ENCODE measurements around the gene COL19A1.

The COL19A1 gene

DNA sequence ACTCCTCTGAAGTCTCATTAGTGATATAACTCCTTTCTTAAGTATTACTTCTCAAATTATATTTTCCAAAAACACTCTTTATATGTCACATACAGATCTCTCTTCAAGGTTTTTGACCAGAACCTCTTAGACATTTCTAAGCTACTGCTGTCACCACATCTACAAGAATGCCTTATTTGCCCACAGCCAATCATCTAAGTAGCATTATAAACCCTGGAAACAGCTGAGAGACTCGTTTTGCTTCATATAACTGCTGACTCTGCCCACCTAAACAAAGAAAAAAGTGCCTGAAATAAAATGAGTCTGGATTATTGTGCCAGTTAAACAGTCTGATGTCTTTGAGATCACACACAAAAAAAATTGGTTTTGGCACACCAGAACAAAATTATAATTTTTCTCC is 270.6 kb downstream of the COL19A1 start:
- no peak for DNase-seq
- in situ Hi-C loops (cut with MboI; ENCODE audit: low pct_unique_long_range_greater_than_20kb, low sequenced_read_pairs), result no loop called here

DNA sequence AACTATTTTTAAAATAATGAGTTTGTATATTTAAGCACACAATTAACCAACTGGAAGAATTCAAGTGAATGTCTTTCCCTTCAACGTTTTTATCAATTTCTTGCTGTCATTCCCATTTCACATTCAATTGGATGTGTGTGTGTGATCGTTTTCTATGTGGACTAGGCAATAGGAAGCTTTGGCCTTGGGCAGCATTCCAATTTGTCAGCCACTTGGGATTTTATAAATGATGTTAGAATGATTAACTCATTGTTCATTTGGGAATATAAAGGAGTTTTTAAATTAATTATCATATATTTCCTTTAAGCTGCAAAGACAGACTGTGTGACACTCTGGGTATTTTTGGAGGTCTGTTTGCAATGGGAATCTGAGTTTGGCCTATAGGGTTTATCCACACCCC is 274.1 kb downstream of the COL19A1 start:
- no peak for DNase-seq
- in situ Hi-C loops (cut with MboI; ENCODE audit: low pct_unique_long_range_greater_than_20kb, low sequenced_read_pairs), result no loop called here

DNA sequence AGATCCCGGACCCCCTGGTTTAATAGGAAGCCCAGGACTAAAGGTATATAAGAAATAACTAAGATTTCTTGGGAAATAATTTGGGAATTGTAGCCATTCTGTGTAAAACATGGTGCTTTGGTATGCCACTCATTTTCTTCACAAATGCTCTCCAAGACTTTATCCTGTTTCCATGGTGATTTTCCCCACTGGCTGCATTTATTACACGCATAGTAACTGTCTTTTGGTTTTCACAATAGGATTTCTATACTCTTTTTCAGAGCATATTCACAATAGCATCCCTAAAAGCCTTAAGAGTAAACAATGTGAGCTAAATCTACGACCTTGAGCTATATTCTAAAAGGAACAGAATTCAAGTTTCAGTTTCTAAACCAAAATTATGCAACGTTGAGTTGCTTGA is 275.7 kb downstream of the COL19A1 start:
- no peak for DNase-seq
- in situ Hi-C loops (cut with MboI; ENCODE audit: low pct_unique_long_range_greater_than_20kb, low sequenced_read_pairs), result no loop called here

DNA sequence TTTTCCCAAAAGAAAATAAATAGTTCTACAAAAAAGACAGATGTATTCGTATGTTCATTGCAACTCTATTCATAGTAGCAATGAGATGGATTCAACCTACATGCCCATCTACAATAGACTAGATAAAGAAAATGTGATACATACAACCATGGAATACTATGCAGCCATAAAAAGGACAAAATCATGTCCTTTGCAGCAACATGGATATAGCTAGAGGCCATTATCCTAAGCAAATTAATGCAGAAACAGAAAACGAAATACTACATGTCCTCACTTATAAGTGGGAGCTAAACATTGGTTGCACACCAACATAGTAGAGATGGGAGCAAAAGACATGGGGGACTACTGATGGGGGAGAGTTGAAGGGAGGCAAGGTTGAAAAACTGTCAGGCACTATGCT is 278.8 kb downstream of the COL19A1 start:
- no peak for DNase-seq
- in situ Hi-C loops (cut with MboI; ENCODE audit: low pct_unique_long_range_greater_than_20kb, low sequenced_read_pairs), result no loop called here

DNA sequence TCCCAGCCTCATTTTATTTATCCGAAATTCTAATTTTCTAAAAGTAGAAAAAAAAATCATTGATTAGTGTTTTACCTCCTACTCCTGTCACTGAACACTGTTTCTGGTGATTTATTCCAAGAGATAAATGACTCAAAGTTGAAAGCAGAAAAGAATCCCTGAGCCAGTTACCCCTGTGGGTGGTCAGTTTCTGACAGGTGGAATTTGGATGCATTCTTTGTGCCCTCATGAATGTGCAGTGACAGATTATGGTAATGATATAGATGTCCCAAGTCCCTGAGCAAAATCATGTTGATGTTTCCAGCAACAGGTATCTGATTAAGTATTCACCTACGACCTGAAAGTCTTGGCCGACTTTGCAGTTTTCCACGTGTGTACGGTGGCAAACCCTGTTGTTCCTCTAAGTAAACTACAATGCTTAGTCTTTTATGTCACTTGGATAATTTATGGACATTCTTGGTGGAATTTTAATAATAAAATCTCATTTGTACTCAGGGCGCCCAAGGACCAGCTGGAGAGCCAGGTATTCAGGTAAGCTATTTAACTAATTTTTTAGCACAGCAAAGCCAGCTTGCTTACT is 282.9 kb downstream of the COL19A1 start:
- in situ Hi-C loops (cut with MboI; ENCODE audit: low pct_unique_long_range_greater_than_20kb, low sequenced_read_pairs), result no loop called here

DNA sequence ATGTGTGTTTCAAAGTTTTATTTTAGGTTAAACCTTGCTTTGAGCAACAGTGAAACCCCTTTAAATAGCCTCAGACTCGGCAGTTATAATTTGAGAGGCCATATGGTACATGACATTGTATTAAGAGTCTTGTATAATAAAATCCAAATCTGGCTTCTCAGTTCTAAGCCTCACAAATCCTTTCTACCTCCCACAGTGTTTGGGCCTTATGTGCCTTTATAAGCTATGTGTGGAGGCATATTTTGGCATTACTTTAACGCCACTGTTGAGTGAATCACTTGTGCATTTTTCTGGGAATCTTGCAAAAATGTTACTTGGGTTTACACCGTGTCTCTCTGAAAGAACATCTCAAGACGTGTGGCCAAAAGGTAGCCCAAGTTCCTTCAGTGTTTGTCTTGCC is 284.2 kb downstream of the COL19A1 start:
- in situ Hi-C loops (cut with MboI; ENCODE audit: low pct_unique_long_range_greater_than_20kb, low sequenced_read_pairs), result no loop called here
- no peak for DNase-seq

More for the DNA sequence above, 282.9 kb downstream of the COL19A1 start:
- DNase-seq, result no peak

DNA sequence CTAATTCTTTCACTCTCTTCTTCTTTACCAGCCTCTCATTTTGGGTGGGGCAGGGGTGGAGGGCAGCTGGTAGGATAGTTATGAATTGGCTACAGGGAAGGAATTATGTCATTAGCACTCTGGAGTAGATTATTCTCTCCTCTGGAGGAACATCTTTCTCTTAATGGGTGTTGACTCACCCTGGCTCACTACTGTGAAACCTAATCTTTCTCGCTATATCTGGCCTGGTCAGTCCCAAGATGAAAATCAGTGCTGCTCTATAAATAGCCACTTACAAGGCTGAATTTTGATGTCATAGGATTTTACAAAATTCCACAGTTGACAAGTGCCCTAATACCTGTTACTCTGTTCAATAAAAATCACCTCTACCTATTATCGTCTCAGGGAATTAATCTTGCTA is 285.3 kb downstream of the COL19A1 start:
- in situ Hi-C loops (cut with MboI; ENCODE audit: low pct_unique_long_range_greater_than_20kb, low sequenced_read_pairs), result no loop called here
- no peak for DNase-seq

DNA sequence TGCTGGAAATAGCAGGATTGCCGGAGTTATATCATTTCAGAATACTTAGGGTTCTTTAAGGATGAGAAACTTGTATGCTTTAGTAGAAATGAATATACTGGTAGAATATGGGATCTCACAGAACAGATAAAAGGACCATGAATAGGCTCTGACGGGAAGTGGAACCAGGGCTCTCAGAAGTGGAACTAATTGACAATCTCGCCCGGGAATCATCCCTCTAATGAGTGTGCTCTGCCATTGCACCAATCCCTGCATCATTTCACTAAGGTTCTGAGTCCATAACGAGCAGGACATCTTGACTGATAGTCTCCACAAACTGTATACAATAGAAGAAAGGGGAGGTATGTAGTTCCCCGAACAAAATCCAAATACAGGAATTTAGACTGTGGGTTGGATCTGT is 286.4 kb downstream of the COL19A1 start:
- DNase-seq, result no peak
- in situ Hi-C loops (cut with MboI; ENCODE audit: low pct_unique_long_range_greater_than_20kb, low sequenced_read_pairs), result no loop called here

DNA sequence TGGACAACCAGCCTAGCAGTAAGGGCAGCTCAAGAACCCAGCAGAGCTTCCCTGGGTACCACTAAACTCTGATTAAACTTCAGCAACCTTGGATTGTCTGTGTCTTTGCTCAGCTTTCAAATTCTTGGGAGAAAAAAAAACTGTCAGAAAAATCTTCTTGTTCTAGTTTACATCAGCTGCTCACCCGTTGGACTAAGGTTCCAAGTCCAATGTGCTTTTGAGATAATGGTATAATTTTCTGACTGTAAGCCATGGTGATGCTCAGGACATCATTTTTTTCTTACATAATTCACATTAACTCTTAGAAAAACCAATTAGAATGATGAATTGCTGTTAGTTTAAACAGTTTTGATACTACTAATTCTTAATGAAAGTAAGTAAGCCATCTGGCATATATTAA is 290.7 kb downstream of the COL19A1 start:
- in situ Hi-C loops (cut with MboI; ENCODE audit: low pct_unique_long_range_greater_than_20kb, low sequenced_read_pairs), result no loop called here

DNA sequence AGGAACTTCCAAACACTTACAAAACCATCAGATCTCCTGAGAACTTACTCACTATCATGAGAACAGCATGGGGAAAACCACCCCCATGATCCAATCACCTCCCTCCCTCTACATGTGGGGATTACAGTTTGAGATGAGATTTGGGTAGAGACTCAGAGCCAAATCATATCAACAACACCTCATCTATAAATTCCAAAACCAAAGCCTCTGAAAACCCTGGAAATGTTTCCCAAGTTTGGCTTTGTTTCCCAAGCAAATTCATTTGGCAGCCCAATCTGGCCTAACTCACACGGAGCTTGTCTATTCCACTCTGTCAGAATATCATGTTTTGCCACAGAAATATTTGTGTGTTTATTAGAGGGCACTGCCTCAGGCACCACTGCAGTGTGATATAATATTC is 293.9 kb downstream of the COL19A1 start:
- DNase-seq, result no peak
- in situ Hi-C loops (cut with MboI; ENCODE audit: low pct_unique_long_range_greater_than_20kb, low sequenced_read_pairs), result no loop called here

More for the DNA sequence above, 290.7 kb downstream of the COL19A1 start:
- DNase-seq, result no peak

DNA sequence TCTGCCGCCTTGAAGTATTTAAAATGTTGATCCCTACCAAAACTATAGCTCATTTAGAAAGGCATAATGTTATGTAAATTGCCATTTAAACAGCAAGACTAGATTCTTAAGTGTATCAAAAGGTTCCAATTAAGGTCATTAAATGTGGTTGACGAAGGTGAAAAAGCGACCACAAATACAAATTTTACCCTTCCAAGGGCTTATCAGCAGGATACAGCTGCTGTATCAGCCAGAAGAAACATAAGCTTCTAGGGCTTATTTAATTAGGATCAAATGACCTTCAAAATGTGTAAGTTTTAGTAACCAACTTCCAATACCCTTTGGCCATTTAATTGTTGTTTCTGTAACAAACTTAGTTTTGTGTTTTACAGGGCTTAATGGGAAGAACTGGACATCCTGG is 296.6 kb downstream of the COL19A1 start:
- in situ Hi-C loops (cut with MboI; ENCODE audit: low pct_unique_long_range_greater_than_20kb, low sequenced_read_pairs), result no loop called here
- no peak for DNase-seq

DNA sequence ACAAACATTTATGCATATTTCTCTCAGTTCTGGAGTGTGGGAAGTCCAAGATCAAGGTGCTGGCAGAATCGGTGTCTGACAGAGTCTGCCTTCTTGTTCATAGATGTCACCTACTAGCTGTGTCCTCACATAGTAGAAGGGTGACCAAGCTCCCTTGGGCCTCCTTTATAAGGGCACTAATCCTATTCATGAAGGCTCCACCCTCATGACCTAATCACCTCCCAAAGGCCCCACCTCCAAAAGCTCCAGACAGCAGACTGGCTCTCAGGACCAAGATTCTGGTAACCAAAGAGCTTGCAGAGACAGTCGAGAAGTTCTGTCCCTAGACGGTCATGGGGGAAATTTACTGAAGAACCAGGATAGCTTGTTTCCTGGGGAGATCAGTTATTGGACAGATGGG is 297.4 kb downstream of the COL19A1 start:
- in situ Hi-C loops (cut with MboI; ENCODE audit: low pct_unique_long_range_greater_than_20kb, low sequenced_read_pairs), result no loop called here
- DNase-seq, result no peak

DNA sequence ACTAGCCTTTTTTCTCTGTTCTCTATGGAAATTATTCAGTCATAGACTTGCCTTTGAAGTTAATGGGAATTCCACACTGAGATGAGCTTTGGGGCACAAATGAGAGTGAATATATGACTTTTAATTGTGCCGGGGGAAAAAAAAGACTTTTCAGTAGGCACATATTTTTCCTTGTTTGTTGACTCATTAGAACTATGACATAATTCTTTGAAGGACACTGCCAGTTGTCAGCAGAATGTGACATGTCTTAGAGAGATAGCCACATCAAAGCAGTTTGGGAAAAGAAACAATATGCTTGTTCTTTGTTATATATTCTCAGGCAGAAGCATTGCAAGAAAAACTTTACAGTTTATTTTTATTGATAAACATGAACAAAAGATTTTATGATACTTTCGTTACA is 298.2 kb downstream of the COL19A1 start:
- in situ Hi-C loops (cut with MboI; ENCODE audit: low pct_unique_long_range_greater_than_20kb, low sequenced_read_pairs), result no loop called here

DNA sequence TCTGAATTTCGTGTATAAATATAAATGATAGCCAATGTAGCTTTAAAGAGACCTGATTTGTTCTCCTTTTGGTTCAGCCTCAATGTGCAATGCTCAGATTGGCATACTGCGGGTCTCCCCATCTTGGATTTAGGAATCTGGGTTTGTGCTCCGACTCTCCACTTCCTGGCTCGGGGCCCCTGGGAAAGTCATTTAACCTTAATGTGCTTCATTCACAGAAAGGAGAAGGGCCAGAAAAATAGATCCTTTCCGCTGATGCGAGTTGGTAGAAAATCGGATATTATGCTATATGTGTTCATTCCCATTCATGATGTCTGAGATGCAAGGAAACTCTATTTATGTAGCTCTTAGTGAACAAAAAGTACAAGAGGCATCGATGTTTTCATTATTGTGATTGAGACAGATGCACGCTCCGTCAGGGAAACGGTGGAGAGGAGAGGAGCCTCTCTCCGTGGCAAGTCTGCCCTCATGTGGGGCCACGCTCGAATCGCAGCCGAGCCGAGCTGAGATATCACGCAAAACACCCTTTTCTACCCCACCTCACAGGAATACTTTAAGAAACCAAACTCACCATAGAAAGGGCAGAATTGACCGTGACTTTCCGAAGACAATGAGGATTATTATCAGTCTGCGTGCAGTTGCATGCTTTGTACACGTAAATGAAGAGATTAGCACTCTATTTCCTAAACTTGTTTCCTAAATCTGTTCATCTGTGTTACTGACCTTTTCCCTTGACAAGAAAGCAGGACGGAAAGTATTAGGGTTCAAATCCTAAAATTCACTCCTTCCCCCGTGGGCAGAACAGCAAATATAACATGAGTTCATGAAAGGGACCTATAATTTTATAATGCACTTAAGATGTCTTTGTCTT is 300.0 kb downstream of the COL19A1 start:
- peak; percentile 52 for DNase-seq

More for the DNA sequence above, 298.2 kb downstream of the COL19A1 start:
- DNase-seq, result no peak

DNA sequence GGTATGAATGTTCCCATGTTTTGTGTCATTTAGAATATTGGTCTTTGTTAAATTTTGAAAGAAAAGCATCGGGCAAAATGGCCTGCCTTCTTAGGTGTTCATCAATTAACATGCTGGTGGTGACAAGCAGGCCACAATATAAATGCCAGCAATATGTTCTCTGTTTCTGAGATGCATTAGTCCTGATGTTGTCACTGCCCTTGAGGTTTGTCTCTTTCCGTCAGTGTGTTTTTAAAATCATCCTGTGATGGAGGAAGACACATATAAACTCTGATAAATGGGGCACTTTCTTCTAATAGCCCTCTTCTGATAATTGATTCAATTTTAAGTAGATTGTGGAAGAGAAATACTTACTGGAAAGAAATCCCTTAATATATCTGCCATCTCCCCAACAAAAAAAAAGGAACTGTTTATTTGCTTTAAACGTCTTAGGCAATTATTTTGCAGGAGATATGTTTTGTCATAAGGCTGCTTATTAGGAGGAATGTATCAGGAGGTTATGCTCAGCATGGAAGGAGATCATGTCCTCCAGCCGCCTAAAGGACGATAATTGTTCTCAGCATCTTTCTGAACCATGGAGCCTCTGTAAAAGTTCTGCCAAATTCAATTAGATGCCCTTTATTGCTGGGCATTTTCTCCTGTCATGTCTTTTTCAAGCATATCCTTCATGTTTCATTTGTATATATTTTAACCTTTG is 302.5 kb downstream of the COL19A1 start:
- DNase-seq, result no peak
- in situ Hi-C loops (cut with MboI; ENCODE audit: low pct_unique_long_range_greater_than_20kb, low sequenced_read_pairs), result no loop called here

More for the DNA sequence above, 300.0 kb downstream of the COL19A1 start:
- in situ Hi-C loops (cut with MboI; ENCODE audit: low pct_unique_long_range_greater_than_20kb, low sequenced_read_pairs), result no loop called here

DNA sequence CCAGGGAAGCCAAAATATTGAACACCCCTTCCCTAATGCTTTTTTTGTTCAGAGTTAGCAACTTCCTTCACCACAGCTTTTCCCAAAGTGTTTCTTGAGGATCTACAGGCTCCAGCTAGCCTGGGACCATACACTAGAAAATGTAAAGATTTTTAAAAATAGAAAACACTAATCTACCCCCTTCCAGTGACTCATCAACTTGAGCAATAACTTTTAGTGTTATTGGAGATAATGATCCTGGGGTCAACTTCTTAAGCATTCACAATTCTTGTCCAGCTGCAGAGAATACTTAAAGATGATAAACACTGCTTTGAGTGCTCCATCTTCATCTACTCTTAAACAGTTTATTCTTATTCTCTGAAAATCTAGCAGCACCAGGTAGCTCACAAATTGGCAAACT is 304.9 kb downstream of the COL19A1 start:
- no peak for DNase-seq
- in situ Hi-C loops (cut with MboI; ENCODE audit: low pct_unique_long_range_greater_than_20kb, low sequenced_read_pairs), result no loop called here

DNA sequence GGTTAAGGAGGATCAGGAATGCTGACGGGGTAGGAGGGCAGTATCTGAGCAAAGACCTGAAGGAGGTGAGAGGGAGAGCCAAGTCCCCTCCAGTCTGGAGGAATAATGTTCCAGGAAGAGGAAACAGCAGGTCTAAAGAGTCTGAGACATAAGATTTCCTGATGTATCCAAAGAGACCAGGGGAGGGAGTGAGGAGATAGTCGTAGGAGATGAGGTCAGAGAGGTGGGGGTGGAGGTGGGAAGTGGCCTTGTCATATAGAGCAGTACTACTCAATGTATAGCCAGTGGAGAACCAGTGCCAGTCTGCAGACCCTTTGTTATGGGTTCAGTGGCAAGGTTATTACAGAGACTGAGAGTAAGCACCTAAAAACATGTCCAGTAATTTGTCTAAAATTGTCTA is 305.9 kb downstream of the COL19A1 start:
- in situ Hi-C loops (cut with MboI; ENCODE audit: low pct_unique_long_range_greater_than_20kb, low sequenced_read_pairs), result no loop called here
- no peak for DNase-seq

DNA sequence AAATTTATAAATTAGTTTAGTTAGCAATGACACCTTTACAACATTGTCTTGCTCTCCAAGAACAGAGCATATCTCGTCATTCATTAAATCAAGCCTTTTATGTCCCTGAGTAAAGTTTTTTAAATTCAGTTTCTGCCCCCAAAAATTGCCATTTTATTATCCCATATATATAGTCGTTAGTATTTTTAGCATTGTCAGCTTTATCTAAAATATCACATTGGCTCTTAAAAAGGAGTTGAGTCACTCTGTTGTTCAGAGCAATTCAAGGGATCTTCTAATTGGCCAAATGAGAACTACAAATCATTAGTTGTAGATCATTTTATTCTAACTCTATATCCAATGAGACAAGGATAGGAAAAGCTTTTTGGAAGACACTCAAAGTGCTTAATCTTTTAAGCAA is 309.4 kb downstream of the COL19A1 start:
- DNase-seq, result no peak
- in situ Hi-C loops (cut with MboI; ENCODE audit: low pct_unique_long_range_greater_than_20kb, low sequenced_read_pairs), result no loop called here

DNA sequence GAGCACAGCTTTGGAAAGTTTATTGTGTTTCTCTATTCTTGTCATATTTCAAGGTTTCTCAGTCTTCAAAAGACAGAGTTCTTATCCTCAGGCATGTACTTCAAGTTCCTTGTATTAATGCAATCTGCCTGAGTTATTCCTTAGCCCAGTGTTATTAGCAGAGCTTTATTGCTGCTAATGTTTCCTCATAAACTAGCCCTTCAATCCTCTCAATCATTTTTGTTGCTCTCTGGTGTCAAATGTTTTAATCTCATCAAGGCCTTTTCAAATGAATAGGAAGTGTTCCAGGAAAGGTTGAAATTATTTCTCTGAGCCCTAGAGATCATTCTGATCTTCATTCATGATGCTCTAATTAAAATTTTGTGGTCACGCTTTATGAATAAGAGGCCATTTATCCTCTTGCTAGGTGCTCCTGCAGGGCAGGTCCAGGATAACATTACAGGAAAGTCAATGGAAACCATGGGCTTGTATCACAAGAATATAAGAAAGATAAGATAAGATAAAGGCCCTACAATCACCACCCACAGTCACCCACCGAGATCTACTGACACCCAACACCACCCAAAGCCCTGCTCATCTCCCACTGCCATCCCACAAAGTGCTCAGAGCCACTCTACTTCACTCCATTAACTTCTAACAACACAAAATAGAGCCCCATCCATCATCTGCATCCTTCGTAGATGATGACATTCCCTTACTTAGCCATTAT is 310.6 kb downstream of the COL19A1 start:
- DNase-seq, result no peak
- in situ Hi-C loops (cut with MboI; ENCODE audit: low pct_unique_long_range_greater_than_20kb, low sequenced_read_pairs), result no loop called here

All from KBM-7 (cell line).